ENCODE data around the gene SLITRK1. TPM values are rescaled to one million over a fixed set of nuclear protein-coding genes. Genes with fewer than 3 reads are reported as not detected.

The SLITRK1 gene
- total and polyA plus RNA-seq, 7 donors: 0.01 TPM; not detected in 6

DNA sequence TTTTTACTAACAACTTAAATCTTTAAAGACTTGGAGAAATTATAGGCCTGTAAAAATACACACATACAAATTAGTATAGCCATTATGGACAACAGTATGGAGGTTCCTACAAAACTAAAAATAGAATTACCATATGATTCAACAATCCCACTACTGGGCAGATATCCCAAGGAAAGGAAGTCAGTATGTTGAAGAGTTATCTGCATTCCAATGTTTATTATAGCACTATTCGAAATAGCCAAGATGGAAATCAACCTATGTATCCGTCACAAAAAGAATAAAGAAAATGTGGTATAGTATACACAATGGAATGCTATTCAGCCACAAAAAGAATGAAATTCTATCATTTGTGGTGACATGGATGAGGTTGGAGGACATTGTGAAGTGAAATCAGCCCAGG is 37.2 kb downstream of the SLITRK1 start:
- WGBS, 3 donors: 82 to 92% (median 88%) methylated on average over 2 of the region's 2 CpGs

DNA sequence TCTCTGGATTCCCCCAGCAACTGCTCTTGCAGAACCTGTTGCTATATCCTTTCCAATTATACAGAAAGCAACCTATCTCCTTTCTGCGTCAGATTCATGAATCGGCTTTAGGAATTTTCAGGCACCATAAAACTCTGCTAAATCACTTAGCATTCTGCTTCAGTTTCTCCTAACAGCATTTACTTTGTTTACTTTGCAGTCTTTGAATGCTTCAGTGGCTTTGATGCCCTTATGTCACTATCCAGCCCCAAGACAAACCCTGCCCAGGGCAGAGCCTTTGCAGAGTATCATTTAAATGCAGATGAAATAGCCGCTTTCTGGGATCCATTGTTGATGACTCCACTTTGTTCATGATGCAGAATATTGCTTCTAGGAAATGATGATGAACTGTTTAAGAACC is 43.1 kb downstream of the SLITRK1 start:
- DNase-seq (no peak), ATAC-seq (no peak)
- intact Hi-C loops (cut with DNase I): no loop called here
- no peaks in the 10 kb centered on the region for H3K9me3 ChIP-seq
- H3K4me1 ChIP-seq: no peaks in the 10 kb centered on the region
- H3K27ac ChIP-seq: no peak overlapping the region
- H3K27me3 ChIP-seq (ENCODE audit: insufficient read depth in 3 of 3, low read length in 2 of 3): no peaks in the 10 kb centered on the region
- TF ChIP-seq, protein P1, sequence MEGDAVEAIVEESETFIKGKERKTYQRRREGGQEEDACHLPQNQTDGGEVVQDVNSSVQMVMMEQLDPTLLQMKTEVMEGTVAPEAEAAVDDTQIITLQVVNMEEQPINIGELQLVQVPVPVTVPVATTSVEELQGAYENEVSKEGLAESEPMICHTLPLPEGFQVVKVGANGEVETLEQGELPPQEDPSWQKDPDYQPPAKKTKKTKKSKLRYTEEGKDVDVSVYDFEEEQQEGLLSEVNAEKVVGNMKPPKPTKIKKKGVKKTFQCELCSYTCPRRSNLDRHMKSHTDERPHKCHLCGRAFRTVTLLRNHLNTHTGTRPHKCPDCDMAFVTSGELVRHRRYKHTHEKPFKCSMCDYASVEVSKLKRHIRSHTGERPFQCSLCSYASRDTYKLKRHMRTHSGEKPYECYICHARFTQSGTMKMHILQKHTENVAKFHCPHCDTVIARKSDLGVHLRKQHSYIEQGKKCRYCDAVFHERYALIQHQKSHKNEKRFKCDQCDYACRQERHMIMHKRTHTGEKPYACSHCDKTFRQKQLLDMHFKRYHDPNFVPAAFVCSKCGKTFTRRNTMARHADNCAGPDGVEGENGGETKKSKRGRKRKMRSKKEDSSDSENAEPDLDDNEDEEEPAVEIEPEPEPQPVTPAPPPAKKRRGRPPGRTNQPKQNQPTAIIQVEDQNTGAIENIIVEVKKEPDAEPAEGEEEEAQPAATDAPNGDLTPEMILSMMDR (IDR thresholded peaks at IDR 0.05): no peak
- no peaks in the 10 kb centered on the region for H3K36me3 ChIP-seq (ENCODE audit: insufficient read depth in 1 of 2, low read depth in 1 of 2)
- 33 to 39% (median 39%) methylated on average over 3 of the region's 3 CpGs for WGBS, 3 donors
- H3K4me3 ChIP-seq: no peak overlapping the region

More for the DNA sequence above, 37.2 kb downstream of the SLITRK1 start:
- ATAC-seq (no peak), DNase-seq (no peak)
- intact Hi-C loops (cut with DNase I): no loop called here
- H3K9me3 ChIP-seq: no peaks in the 10 kb centered on the region
- TF ChIP-seq, protein P1 (IDR thresholded peaks at IDR 0.05): no peak
- no peak overlapping the region for H3K27ac ChIP-seq
- H3K27me3 ChIP-seq (ENCODE audit: insufficient read depth in 3 of 3, low read length in 2 of 3): no peaks in the 10 kb centered on the region
- no peak overlapping the region for H3K4me3 ChIP-seq
- H3K36me3 ChIP-seq (ENCODE audit: insufficient read depth in 1 of 2, low read depth in 1 of 2): no peaks in the 10 kb centered on the region
- no peaks in the 10 kb centered on the region for H3K4me1 ChIP-seq

DNA sequence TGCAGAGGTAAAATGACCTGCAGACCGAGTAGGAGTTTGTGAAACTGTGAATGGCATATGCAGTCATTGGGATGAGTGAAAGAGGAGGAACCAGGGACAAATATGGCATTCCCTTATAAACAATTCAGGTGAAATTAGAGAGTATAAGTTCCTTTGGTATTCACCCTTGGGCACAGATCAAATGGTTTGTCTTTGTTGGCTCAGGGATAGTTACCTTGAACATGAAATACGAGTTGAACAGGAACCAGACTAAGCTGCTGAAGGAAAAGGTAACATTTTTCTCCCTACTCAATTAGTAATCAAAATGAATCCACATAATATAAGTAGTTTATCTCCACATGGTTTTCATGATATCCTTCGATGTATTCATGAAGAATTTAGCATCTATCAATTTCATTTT is 50.5 kb downstream of the SLITRK1 start:
- Histone ChIP-seq H3K4me1 (no peaks in the 10 kb centered on the region), H3K27me3 (ENCODE audit: insufficient read depth in 3 of 3, low read length in 2 of 3) (no peaks in the 10 kb centered on the region), H3K27ac (no peak overlapping the region), H3K36me3 (ENCODE audit: insufficient read depth in 1 of 2, low read depth in 1 of 2) (no peaks in the 10 kb centered on the region), H3K9me3 (no peaks in the 10 kb centered on the region), H3K4me3 (no peak overlapping the region)
- intact Hi-C loops (cut with DNase I): no loop called here
- WGBS, 3 donors: 65 to 73% (median 71%) methylated on average over 3 of the region's 3 CpGs
- no peak for ATAC-seq
- DNase-seq: no peak
- TF ChIP-seq, protein P1 (IDR thresholded peaks at IDR 0.05): no peak

DNA sequence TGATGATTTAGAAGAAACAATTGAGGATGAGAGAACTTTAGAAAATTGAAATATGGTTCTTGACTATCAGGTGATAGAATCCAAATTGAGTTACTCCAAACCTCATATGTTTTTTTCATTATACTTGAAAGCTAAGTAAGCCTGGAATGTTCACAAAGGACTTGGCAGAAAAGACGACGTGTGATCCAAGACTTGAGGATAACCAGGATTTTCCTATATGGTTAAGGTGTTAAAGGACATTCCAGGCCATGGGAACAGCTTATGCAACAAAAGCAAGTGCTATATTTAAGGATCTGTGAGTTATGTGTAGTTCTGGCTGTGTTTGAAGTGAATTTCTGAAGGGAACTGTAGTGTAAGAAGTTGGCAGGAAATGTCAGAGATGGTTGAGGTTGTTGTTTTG is 52.5 kb downstream of the SLITRK1 start:
- intact Hi-C loops (cut with DNase I): no loop called here
- H3K9me3 ChIP-seq: no peaks in the 10 kb centered on the region
- ATAC-seq (no peak), DNase-seq (no peak)
- H3K4me1 ChIP-seq: no peaks in the 10 kb centered on the region
- TF ChIP-seq, protein P1 (IDR thresholded peaks at IDR 0.05): no peak
- 17 to 29% (median 28%) methylated on average over 2 of the region's 2 CpGs for WGBS, 3 donors
- H3K27ac ChIP-seq: no peak overlapping the region
- H3K4me3 ChIP-seq: no peak overlapping the region
- no peaks in the 10 kb centered on the region for H3K27me3 ChIP-seq (ENCODE audit: insufficient read depth in 3 of 3, low read length in 2 of 3)
- H3K36me3 ChIP-seq (ENCODE audit: insufficient read depth in 1 of 2, low read depth in 1 of 2): no peaks in the 10 kb centered on the region

DNA sequence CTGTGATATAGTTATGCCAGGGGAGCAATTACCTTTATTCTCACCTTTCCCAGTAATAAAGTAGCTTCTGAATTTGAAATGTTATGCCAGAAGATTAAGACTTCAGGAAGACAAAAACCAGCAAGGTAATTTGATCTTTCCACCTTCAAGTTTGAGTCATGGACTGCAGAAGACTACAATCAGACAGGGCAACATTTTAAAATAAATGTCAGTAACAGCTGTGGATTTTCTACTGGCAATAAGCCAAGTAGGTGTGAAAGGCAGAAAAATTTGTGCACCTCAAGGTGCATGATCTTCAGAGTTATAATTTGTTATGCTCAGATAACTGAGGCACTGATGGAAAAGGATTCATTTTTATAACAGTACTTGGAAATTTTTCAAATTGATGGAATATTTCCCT is 54.9 kb downstream of the SLITRK1 start:
- intact Hi-C loops (cut with DNase I): no loop called here
- H3K4me1 ChIP-seq: no peaks in the 10 kb centered on the region
- no peaks in the 10 kb centered on the region for H3K36me3 ChIP-seq (ENCODE audit: insufficient read depth in 1 of 2, low read depth in 1 of 2)
- H3K27ac ChIP-seq: no peak overlapping the region
- H3K27me3 ChIP-seq (ENCODE audit: insufficient read depth in 3 of 3, low read length in 2 of 3): no peaks in the 10 kb centered on the region
- TF ChIP-seq, protein P1 (IDR thresholded peaks at IDR 0.05): no peak
- no peak overlapping the region for H3K4me3 ChIP-seq
- no peak for DNase-seq
- no peak for ATAC-seq
- no peaks in the 10 kb centered on the region for H3K9me3 ChIP-seq

Data from psoas muscle (tissue), 8 donors.